DND-41 (cell line): ENCODE measurements around the gene URB1.

Experiments used
- ATAC-seq: fragments of 200-7000 bp; cut with Tn5 transposase; 3 replicates; pipeline ENCODE4 v1.9.1; 2021; ENCODE audit warnings: low read depth; ENCODE audit not compliant: insufficient read depth
- DNase-seq: peaks from one replicate; pipeline ENCODE4 v3.0.0-alpha.2; 2020
- H2AFZ ChIP-seq: 2 replicates; pipeline ENCODE4 v1.6.0; 2012; ENCODE audit warnings: low read depth, low read length
- H3K27ac ChIP-seq: 2 replicates; pipeline ENCODE4 v1.5.1; 2012; ENCODE audit warnings: low read length, inconsistent platforms
- H3K27me3 ChIP-seq: fragments of 200-600 bp; sonication (generic); 2 replicates; pipeline ENCODE4 v1.6.0; 2012; ENCODE audit warnings: low read length, mild to moderate bottlenecking, inconsistent platforms; ENCODE audit not compliant: insufficient read depth, poor library complexity
- H3K36me3 ChIP-seq: 2 replicates; pipeline ENCODE4 v1.5.1; 2012; ENCODE audit warnings: low read length, inconsistent platforms; ENCODE audit not compliant: insufficient read depth
- H3K4me1 ChIP-seq: 2 replicates; pipeline ENCODE4 v1.5.1; 2012; ENCODE audit warnings: mild to moderate bottlenecking, low read length; ENCODE audit not compliant: insufficient read depth
- H3K4me2 ChIP-seq: 2 replicates; pipeline ENCODE4 v1.6.0; 2012; ENCODE audit warnings: mild to moderate bottlenecking, moderate library complexity, low read length, inconsistent platforms; ENCODE audit not compliant: insufficient read depth
- H3K4me3 ChIP-seq, 2 experiments: fragments of 200-600 bp in 1 of 2; shearing (Covaris generic) in 1 of 2; 2 replicates each; pipeline ENCODE4 v1.5.1; 2012 to 2016; ENCODE audit warnings: inconsistent platforms in 2 of 2, low read length in 2 of 2, mild to moderate bottlenecking in 2 of 2, low read depth in 1 of 2, moderate library complexity in 1 of 2
- H3K79me2 ChIP-seq: 2 replicates; pipeline ENCODE4 v1.6.0; 2012; ENCODE audit warnings: low read length, inconsistent platforms; ENCODE audit not compliant: insufficient read depth
- H3K9ac ChIP-seq: 2 replicates; pipeline ENCODE4 v1.6.0; 2012; ENCODE audit warnings: low read depth, mild to moderate bottlenecking, inconsistent platforms, low read length, moderate library complexity
- H3K9me3 ChIP-seq: 2 replicates; pipeline ENCODE4 v1.5.1; 2012; ENCODE audit warnings: low read length, moderate library complexity, mild to moderate bottlenecking, inconsistent platforms; ENCODE audit not compliant: insufficient read depth, severe bottlenecking
- H4K20me1 ChIP-seq: 2 replicates; pipeline ENCODE4 v1.6.0; 2012; ENCODE audit warnings: low read length; ENCODE audit not compliant: insufficient read depth
- CTCF ChIP-seq: IDR thresholded peaks from 2 replicates; pipeline ENCODE4 v1.5.1; 2012; ENCODE audit warnings: borderline replicate concordance, low read length, moderate library complexity, mild to moderate bottlenecking; ENCODE audit not compliant: poor library complexity, severe bottlenecking; ENCODE audit errors: extremely low read depth
- EZH2 ChIP-seq: IDR thresholded peaks from 3 replicates; pipeline ENCODE4 v1.6.1; 2012; ENCODE audit warnings: borderline replicate concordance, low read depth, mild to moderate bottlenecking, moderate library complexity, low read length, inconsistent platforms; ENCODE audit not compliant: severe bottlenecking

URB1 gene

GRCh38 chr21:32337206-32337605 is 55.6 kb downstream of the URB1 start:
- TF ChIP-seq EZH2 (no peak), CTCF (no peak)
- H3K4me3 ChIP-seq, result no peak overlapping the region
- no peaks in the 10 kb centered on the region for H3K79me2 ChIP-seq
- DNase-seq (no peak), ATAC-seq (no peak)
- H2AFZ ChIP-seq, result no peak overlapping the region
- H3K4me2 ChIP-seq, result no peak overlapping the region
- no peak overlapping the region for H3K27ac ChIP-seq
- no peaks in the 10 kb centered on the region for H3K9me3 ChIP-seq
- H4K20me1 ChIP-seq, result no peaks in the 10 kb centered on the region
- H3K36me3 ChIP-seq, result peaks cover 92% of the 10 kb centered on the region
- no peak overlapping the region for H3K9ac ChIP-seq
- no peaks in the 10 kb centered on the region for H3K4me1 ChIP-seq
- no peaks in the 10 kb centered on the region for H3K27me3 ChIP-seq

GRCh38 chr21:32336711-32337110 is 56.1 kb downstream of the URB1 start:
- peaks cover 93% of the 10 kb centered on the region for H3K36me3 ChIP-seq
- no peak overlapping the region for H3K27ac ChIP-seq
- H3K4me1 ChIP-seq, result no peaks in the 10 kb centered on the region
- H2AFZ ChIP-seq, result no peak overlapping the region
- no peaks in the 10 kb centered on the region for H3K79me2 ChIP-seq
- H3K4me2 ChIP-seq, result no peak overlapping the region
- no peak overlapping the region for H3K4me3 ChIP-seq
- no peak for DNase-seq
- H3K9ac ChIP-seq, result no peak overlapping the region
- H4K20me1 ChIP-seq, result 0 out of 2 replicates have a peak, but pooled peaks cover 2% of the 10 kb centered on the region
- ATAC-seq, result no peak
- no peaks in the 10 kb centered on the region for H3K9me3 ChIP-seq
- no peak for TF ChIP-seq EZH2
- no peak for TF ChIP-seq CTCF
- no peaks in the 10 kb centered on the region for H3K27me3 ChIP-seq

GRCh38 chr21:32335601-32336575 is 56.9 kb downstream of the URB1 start:
- no peak overlapping the region for H3K27ac ChIP-seq
- ATAC-seq, result no peak
- H3K4me1 ChIP-seq, result no peaks in the 10 kb centered on the region
- H3K36me3 ChIP-seq, result peaks cover 93% of the 10 kb centered on the region
- no peak overlapping the region for H2AFZ ChIP-seq
- H3K27me3 ChIP-seq, result no peaks in the 10 kb centered on the region
- H3K4me2 ChIP-seq, result no peak overlapping the region
- H3K9me3 ChIP-seq, result no peaks in the 10 kb centered on the region
- H3K79me2 ChIP-seq, result no peaks in the 10 kb centered on the region
- H4K20me1 ChIP-seq, result 0 out of 2 replicates have a peak, but pooled peaks cover 5% of the 10 kb centered on the region
- no peak for TF ChIP-seq CTCF
- no peak for TF ChIP-seq EZH2
- no peak overlapping the region for H3K4me3 ChIP-seq
- DNase-seq, result no peak
- no peak overlapping the region for H3K9ac ChIP-seq
